PC-3 (cell line): ENCODE measurements around the gene CBX7.

Experiments used
- EZH2 ChIP-seq: fragments of 300-600 bp; sonication (generic); IDR thresholded peaks from one replicate; pipeline ENCODE4 v1.6.1; 2017; ENCODE audit warnings: antibody characterized with exemption, mild to moderate bottlenecking, low read length; ENCODE audit not compliant: unreplicated experiment
- EZH2phosphoT487 ChIP-seq: fragments of 300-600 bp; sonication (generic); IDR thresholded peaks from 2 replicates; pipeline ENCODE4 v1.6.1; 2018; ENCODE audit warnings: mild to moderate bottlenecking, antibody characterized with exemption, low read length, borderline replicate concordance
- TF ChIP-seq, protein P1 (sequence below): fragments of 300-600 bp; sonication (generic); conservative IDR thresholded peaks from 2 replicates; pipeline ENCODE4 v1.5.1; 2017; ENCODE audit warnings: antibody characterized with exemption, low read depth, mild to moderate bottlenecking, low read length

DNA sequence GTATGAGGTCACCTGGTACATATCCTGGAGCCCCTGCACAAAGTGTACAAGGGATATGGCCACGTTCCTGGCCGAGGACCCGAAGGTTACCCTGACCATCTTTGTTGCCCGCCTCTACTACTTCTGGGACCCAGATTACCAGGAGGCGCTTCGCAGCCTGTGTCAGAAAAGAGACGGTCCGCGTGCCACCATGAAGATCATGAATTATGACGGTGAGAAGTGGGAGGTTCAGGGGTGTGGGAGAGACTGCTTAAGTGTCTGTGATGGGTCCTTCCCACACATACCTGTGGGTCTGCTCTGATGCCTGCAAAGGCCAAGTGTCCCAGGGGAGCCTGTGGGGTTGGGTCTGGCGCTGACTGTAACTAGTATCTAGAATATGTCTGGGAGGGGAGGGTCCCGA, 71.5 kb downstream of the CBX7 start:
- TF ChIP-seq, protein P1, sequence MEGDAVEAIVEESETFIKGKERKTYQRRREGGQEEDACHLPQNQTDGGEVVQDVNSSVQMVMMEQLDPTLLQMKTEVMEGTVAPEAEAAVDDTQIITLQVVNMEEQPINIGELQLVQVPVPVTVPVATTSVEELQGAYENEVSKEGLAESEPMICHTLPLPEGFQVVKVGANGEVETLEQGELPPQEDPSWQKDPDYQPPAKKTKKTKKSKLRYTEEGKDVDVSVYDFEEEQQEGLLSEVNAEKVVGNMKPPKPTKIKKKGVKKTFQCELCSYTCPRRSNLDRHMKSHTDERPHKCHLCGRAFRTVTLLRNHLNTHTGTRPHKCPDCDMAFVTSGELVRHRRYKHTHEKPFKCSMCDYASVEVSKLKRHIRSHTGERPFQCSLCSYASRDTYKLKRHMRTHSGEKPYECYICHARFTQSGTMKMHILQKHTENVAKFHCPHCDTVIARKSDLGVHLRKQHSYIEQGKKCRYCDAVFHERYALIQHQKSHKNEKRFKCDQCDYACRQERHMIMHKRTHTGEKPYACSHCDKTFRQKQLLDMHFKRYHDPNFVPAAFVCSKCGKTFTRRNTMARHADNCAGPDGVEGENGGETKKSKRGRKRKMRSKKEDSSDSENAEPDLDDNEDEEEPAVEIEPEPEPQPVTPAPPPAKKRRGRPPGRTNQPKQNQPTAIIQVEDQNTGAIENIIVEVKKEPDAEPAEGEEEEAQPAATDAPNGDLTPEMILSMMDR: no peak
- TF ChIP-seq EZH2 (no peak), EZH2phosphoT487 (no peak)
